Endothelial cell of umbilical vein (primary cell): Measurements from ENCODE around the gene RIPOR3. TPM values are rescaled to one million over a fixed set of nuclear protein-coding genes. Genes with fewer than 3 reads are reported as not detected.

Experiments used
- BruUV-seq: library from RNA; stranded (reverse); fragments of 400-500 nt; replicated peaks from 2 replicates; lab custom pipeline; 2021; lab: Mats Ljungman, UMichigan
- CTCF ChIA-PET: fragments of 300-600, 350-600 bp; sonication (Branson Sonifier 250); formaldehyde crosslinking; loops from one replicate; lab custom pipeline; 2021; ENCODE audit warnings: antibody characterized with exemption, inconsistent platforms; lab: Charles Lee
- POLR2A ChIA-PET: fragments of 300-600, 350-600 bp; sonication (Branson Sonifier 250); formaldehyde crosslinking; loops from one replicate; lab custom pipeline; 2021; ENCODE audit warnings: antibody characterized with exemption, inconsistent platforms; lab: Charles Lee
- DNase-seq: peaks from one replicate; pipeline ENCODE4 v3.0.0-alpha.2; 2011; ENCODE audit warnings: low read depth, low spot score
- FAIRE-seq: peaks from 2 replicates; lab custom pipeline; 2011; peaks lifted over from hg19 to GRCh38; lab: Jason Lieb, UNC
- H2AFZ ChIP-seq: 2 replicates; pipeline ENCODE4 v1.6.0; 2012; ENCODE audit warnings: low read depth, low read length, control low read depth, inconsistent platforms
- H3K27ac ChIP-seq: 2 replicates; pipeline ENCODE4 v1.5.1; 2011; ENCODE audit warnings: low read depth, mild to moderate bottlenecking, control low read depth, low read length, moderate library complexity; ENCODE audit not compliant: insufficient read depth
- H3K27me3 ChIP-seq, 2 experiments: 2 replicates each; pipeline versions ENCODE4 v1.6.0 to v1.6.1; 2011; ENCODE audit warnings: low read length in 2 of 2, mixed read lengths in 1 of 2; ENCODE audit not compliant: control insufficient read depth in 2 of 2, insufficient read depth in 2 of 2
- H3K36me3 ChIP-seq, 2 experiments: 2 replicates in 1 of 2; 3 replicates in 1 of 2; pipeline ENCODE4 v1.5.1; 2011; ENCODE audit warnings: low read length in 2 of 2, mild to moderate bottlenecking in 1 of 2, moderate library complexity in 1 of 2; ENCODE audit not compliant: control insufficient read depth in 2 of 2, insufficient read depth in 2 of 2; ENCODE audit errors: extremely low read depth in 1 of 2
- H3K4me1 ChIP-seq: 3 replicates; pipeline ENCODE4 v1.5.1; 2011; ENCODE audit warnings: mild to moderate bottlenecking, low read length; ENCODE audit not compliant: control insufficient read depth, insufficient read depth; ENCODE audit errors: extremely low read depth
- H3K4me2 ChIP-seq: 2 replicates; pipeline ENCODE4 v1.6.1; 2011; ENCODE audit warnings: low read length, control low read depth, mixed read lengths; ENCODE audit not compliant: insufficient read depth
- H3K4me3 ChIP-seq, 3 experiments: fragments of 200-600 bp in 1 of 3; sonication (generic), shearing (Covaris generic) in 1 of 3; replicated peaks in 1 of 3; 2 replicates each; pipeline ENCODE4 v1.5.1; 2011 to 2016; ENCODE audit warnings: control low read depth in 3 of 3, low read length in 3 of 3, mild to moderate bottlenecking in 2 of 3, inconsistent platforms in 1 of 3, low read depth in 1 of 3, moderate library complexity in 1 of 3; ENCODE audit not compliant: insufficient read depth in 1 of 3
- H3K79me2 ChIP-seq: 2 replicates; pipeline ENCODE4 v1.6.0; 2012; ENCODE audit warnings: low read length, inconsistent platforms; ENCODE audit not compliant: control insufficient read depth, insufficient read depth
- H3K9ac ChIP-seq: replicated peaks from 2 replicates; pipeline ENCODE3; 2011; ENCODE audit warnings: low read length, control low read depth; ENCODE audit not compliant: insufficient read depth; ENCODE audit errors: extremely low read depth
- H3K9me1 ChIP-seq: replicated peaks from 3 replicates; pipeline ENCODE4 v1.6.0; 2011; ENCODE audit warnings: mild to moderate bottlenecking, low read length; ENCODE audit not compliant: control insufficient read depth, insufficient read depth; ENCODE audit errors: extremely low read depth
- H3K9me3 ChIP-seq: replicated peaks from 2 replicates; pipeline ENCODE4 v1.5.1; 2012; ENCODE audit warnings: low read length, inconsistent platforms; ENCODE audit not compliant: control insufficient read depth, insufficient read depth
- H4K20me1 ChIP-seq: replicated peaks from 2 replicates; pipeline ENCODE3; 2011; ENCODE audit warnings: mild to moderate bottlenecking, low read length; ENCODE audit not compliant: control insufficient read depth, insufficient read depth; ENCODE audit errors: extremely low read depth
- CTCF ChIP-seq, 2 donors: IDR thresholded peaks; 1 replicate in 1 of 2; 2 replicates in 1 of 2; pipeline ENCODE4 v1.5.1; 2011; ENCODE audit warnings: low read length in 2 of 2, mild to moderate bottlenecking in 2 of 2, moderate library complexity in 2 of 2, control low read depth in 1 of 2, inconsistent platforms in 1 of 2, low read depth in 1 of 2; ENCODE audit not compliant: insufficient read depth in 1 of 2; ENCODE audit errors: extremely low read depth in 1 of 2
- EZH2 ChIP-seq: IDR thresholded peaks from 2 replicates; pipeline ENCODE4 v1.6.1; 2012; ENCODE audit warnings: borderline replicate concordance, low read depth, mild to moderate bottlenecking, moderate library complexity, low read length, inconsistent platforms; ENCODE audit not compliant: severe bottlenecking
- FOS ChIP-seq: IDR thresholded peaks from 2 replicates; pipeline ENCODE4 v1.6.1; 2011; ENCODE audit warnings: mild to moderate bottlenecking, low read length, moderate library complexity, borderline replicate concordance; ENCODE audit not compliant: insufficient read depth
- GATA2 ChIP-seq: IDR thresholded peaks from 2 replicates; pipeline ENCODE4 v1.7.0; 2011; ENCODE audit warnings: low read depth, mild to moderate bottlenecking, moderate library complexity, mixed read lengths, low read length; ENCODE audit not compliant: insufficient read length, insufficient read depth
- JUN ChIP-seq: IDR thresholded peaks from 2 replicates; pipeline ENCODE4 v1.6.1; 2011; ENCODE audit warnings: borderline replicate concordance, low read depth; ENCODE audit not compliant: insufficient read length, insufficient read depth
- MAX ChIP-seq: IDR thresholded peaks from 2 replicates; pipeline ENCODE4 v1.6.1; 2011; ENCODE audit not compliant: insufficient read depth, insufficient read length
- MYC ChIP-seq: IDR thresholded peaks from one replicate; pipeline ENCODE4 v1.6.1; 2011; ENCODE audit warnings: mild to moderate bottlenecking, low read depth, low read length
- POLR2A ChIP-seq: IDR thresholded peaks from 2 replicates; pipeline ENCODE4 v1.6.1; 2012; ENCODE audit warnings: low read depth, mild to moderate bottlenecking, control low read depth, low read length
- POLR2AphosphoS5 ChIP-seq: IDR thresholded peaks from 2 replicates; pipeline ENCODE4 v1.6.1; 2012; ENCODE audit warnings: low read depth, mild to moderate bottlenecking, control low read depth, low read length, moderate library complexity; ENCODE audit not compliant: insufficient read depth
- dilution Hi-C: fragments of 300-500 bp; cut with MboI; formaldehyde crosslinking; loops from one replicate; pipeline ENCODE4 v1.15.0; 2019; ENCODE audit warnings: low sequenced_read_pairs; ENCODE audit not compliant: extremely low pct_ligation_motif_present
- intact Hi-C: fragments of 100-400 bp; cut with micrococcal nuclease; formaldehyde crosslinking; loops from one replicate; pipeline ENCODE4 v1.10.0; 2022
- polyA plus RNA-seq, 4 experiments: library from polyadenylated mRNA; depleted of rRNA in 3 of 4; stranded (reverse) in 3 of 4; unstranded in 1 of 4; fragments of >200 nt; gene quantifications; 2 replicates each; pipeline versions ENCODE4 v1.2.1 to v1.2.3, GENCODE V29; 2011 to 2012; ENCODE audit warnings: missing spikeins in 1 of 4
- total RNA-seq: library from RNA; stranded (reverse); gene quantifications from 2 replicates; pipeline ENCODE4 v1.2.3, GENCODE V29; 2021

Gene RIPOR3
- total and polyA plus RNA-seq, 2 donors (not counting 3 experiments of a cell fraction or from before 2014, with no cell fraction given): not detected

- FAIRE-seq: no peak
- Histone ChIP-seq H3K9me3 (no peaks in the 10 kb centered on the region), H3K36me3 (no peaks in the 10 kb centered on the region), H3K9ac (no peak overlapping the region), H3K4me3 (no peak overlapping the region), H3K9me1 (no peaks in the 10 kb centered on the region), H2AFZ (no peak overlapping the region), H3K4me1 (no peaks in the 10 kb centered on the region), H3K4me2 (no peak overlapping the region), H3K79me2 (no peaks in the 10 kb centered on the region), H3K27me3 (no peaks in the 10 kb centered on the region), H3K27ac (no peak overlapping the region), H4K20me1 (no peaks in the 10 kb centered on the region)
- ChIA-PET CTCF (interaction anchor here (0.6 to 2.4 kb wide), 5 partner anchors 10 to 454 kb away, joined by 3 to 7 read pairs (median 3); no protein-coding TSS in a partner anchor), POLR2A (no interaction called here)
- no peak for DNase-seq
- intact Hi-C loops (no loop called here), dilution Hi-C loops (no loop called here)
- TF ChIP-seq POLR2A: no peak
- no peak for TF ChIP-seq JUN
- TF ChIP-seq EZH2: no peak
- no peak for TF ChIP-seq FOS
- TF ChIP-seq GATA2: no peak
- TF ChIP-seq CTCF (IDR thresholded peaks at IDR 0.05; ENCODE audit: extremely low read depth in 1 of 2, insufficient read depth in 1 of 2, low read depth in 1 of 2, low read length in 2 of 2): no peak
- no peak for TF ChIP-seq MAX
- no peak for TF ChIP-seq MYC
- no peak for TF ChIP-seq POLR2AphosphoS5
- no TSS peak for BruUV-seq
These were observed 58.0 kb downstream of the RIPOR3 start for GRCh38 chr20:50633361-50633760.
